ENCODE results near the gene CDH18. TPM values are rescaled to one million over a fixed set of nuclear protein-coding genes. Genes with fewer than 3 reads are reported as not detected.

Gene CDH18
- polyA plus RNA-seq, 4 donors = 0.73 to 2.0 (median 1.0) TPM

DNA sequence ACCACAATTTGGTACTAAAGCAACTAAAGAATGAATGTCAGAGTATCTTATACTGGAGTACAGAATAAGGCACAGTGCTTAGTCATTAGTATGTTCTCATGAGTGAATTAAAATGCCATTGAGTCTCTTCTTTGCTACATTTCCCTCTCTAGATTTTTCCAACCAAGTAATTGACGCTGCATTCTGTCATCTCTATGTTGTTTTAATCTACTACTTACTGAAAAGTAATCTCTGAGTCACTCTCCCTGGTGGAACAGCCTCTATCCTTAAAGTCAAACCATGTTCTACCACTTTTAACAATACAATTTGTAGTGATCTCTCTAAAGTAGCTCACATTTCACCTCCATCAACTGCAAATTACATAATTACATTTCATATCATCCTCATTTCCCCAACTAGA is 495.1 kb downstream of the CDH18 start:
- DNase-seq (ENCODE audit: low read depth in 4 of 4, low spot score in 3 of 4) = no peak

DNA sequence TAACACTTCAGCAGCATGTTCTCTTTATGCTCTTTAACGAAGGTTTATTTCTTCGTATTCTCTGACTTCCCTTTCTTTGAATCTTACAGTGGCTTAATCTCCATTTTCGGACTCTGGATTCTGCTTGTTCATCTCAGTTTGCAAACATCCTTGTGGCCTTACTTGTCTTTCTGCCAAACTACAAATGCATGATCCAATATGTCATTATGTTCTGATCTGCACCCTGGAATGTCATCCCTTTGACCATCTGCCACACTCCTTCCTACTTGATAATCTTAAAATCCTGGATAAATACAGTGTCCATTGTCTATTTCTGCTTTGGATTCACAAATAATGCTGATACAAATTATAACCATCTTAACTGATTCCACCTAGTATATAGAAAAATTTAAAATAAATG is 499.2 kb downstream of the CDH18 start:
- DNase-seq (ENCODE audit: low read depth in 4 of 4, low spot score in 3 of 4) = no peak

DNA sequence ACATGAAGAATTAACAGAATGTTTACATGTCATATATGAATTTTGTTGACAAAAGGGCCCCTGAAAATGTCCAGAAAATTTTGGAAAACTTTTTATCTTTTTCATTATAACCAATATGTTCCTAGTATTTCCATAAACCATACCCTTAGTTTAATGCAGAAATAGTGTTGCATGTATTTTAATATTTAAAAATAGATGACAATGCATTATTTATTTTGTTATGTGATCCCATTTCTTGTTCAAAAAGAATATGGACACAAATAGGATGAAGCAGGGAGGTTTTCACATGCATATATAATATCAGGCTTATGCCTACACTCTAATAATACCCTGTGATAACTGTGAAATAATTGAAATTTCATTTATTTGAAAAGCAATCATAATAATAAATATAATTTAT is 500.5 kb downstream of the CDH18 start:
- DNase-seq (ENCODE audit: low read depth in 4 of 4, low spot score in 3 of 4) = no peak

DNA sequence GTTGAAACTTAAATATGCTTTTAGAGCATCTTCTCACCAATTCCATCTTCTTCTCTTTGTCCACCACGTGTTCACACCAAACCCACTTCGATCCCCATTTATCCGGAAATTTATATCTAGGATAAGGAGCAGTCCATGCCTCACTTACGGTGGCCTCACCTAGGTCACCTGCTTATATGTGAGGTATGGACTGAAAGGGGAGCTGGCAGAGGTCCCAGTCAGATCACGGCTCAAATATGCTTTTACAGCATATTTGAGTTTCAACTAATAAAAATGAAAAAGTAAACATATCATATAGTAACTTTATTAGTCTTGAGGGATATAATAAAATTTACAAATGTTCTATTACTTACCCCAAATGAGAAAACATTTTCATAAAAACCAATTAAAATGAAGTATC is 508.4 kb downstream of the CDH18 start:
- DNase-seq (ENCODE audit: low read depth in 4 of 4, low spot score in 3 of 4) = no peak

DNA sequence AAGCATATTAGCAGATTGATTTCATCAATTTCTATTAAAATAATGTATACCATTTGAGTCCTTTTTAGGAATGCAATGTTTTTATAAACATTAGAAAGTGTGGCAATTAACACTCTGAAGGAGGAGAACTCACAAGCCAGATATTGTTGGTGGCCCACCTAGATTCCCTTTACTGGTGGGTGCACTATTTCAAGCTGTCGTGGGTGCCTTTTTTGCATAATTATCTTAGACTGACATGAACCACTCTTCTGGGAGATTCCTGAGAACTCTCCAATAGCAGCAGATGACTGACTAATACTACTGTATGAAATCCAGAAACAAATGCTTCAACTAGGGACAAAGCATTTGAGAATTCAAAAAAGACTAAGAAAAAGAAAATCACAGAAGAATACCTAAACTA is 526.0 kb downstream of the CDH18 start:
- DNase-seq (ENCODE audit: low read depth in 4 of 4, low spot score in 3 of 4) = no peak

DNA sequence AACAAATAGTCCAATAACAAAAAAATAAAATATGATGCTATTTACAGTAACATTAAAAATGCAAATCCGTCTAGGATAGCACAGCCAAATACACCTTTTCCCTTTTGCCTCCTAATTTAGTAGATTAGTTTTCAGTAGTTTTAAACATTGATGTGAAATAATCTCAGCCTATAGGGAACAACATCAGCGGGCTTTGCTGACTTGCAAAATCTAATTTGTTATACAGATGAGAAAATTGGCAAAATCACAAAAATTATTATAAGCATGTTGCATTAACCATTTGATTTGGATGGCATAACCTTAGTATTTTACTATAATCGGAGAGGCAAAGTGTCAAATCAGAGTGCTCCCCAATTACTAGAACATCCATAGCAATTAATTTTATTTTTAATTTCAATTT is 563.5 kb downstream of the CDH18 start:
- no peak for DNase-seq (ENCODE audit: low read depth in 4 of 4, low spot score in 3 of 4)
